ENCODE measurements around the gene ISYNA1.

ISYNA1 gene

GRCh38 chr19:18440415-18440877, 2.5 kb upstream of the ISYNA1 start:
- no peaks in the 10 kb centered on the region for H3K79me2 ChIP-seq (ENCODE audit: insufficient read depth, low read length)
- peaks cover 14% of the 10 kb centered on the region; the same call in 1 of the 2 replicates for H3K36me3 ChIP-seq (ENCODE audit: insufficient read depth, low read length)
- H3K9ac ChIP-seq (ENCODE audit: low read depth, low read length, poor library complexity, severe bottlenecking): no peak overlapping the region
- no peaks in the 10 kb centered on the region for H4K20me1 ChIP-seq (ENCODE audit: insufficient read depth, low read length, poor library complexity, severe bottlenecking)
- H3K9me3 ChIP-seq (ENCODE audit: insufficient read depth, low read depth, low read length): no peaks in the 10 kb centered on the region
- H2AFZ ChIP-seq (ENCODE audit: low read length): no peak overlapping the region
- H3K27me3 ChIP-seq (ENCODE audit: insufficient read depth, low read length, poor library complexity, severe bottlenecking): no peaks in the 10 kb centered on the region
- peaks cover 7% of the 10 kb centered on the region for H3K4me1 ChIP-seq (ENCODE audit: insufficient read depth, low read length, poor library complexity, severe bottlenecking)
- H3K4me2 ChIP-seq (ENCODE audit: low read depth, low read length, poor library complexity, severe bottlenecking): no peak overlapping the region
- H3K9me2 ChIP-seq (replicated peaks; ENCODE audit: low read depth, low read length): no peaks in the 10 kb centered on the region
- TF ChIP-seq CTCF (conservative IDR thresholded peaks at IDR 0.05; ENCODE audit: low read length) (peak; percentile 68), EZH2phosphoT487 (IDR thresholded peaks at IDR 0.05; ENCODE audit: borderline replicate concordance) (no peak)
- H3K4me3 ChIP-seq (ENCODE audit: low read length, poor library complexity, severe bottlenecking): no peak overlapping the region
- H3F3A ChIP-seq (ENCODE audit: low read depth): peaks cover 8% of the 10 kb centered on the region; the same call in 1 of the 2 replicates

DNA sequence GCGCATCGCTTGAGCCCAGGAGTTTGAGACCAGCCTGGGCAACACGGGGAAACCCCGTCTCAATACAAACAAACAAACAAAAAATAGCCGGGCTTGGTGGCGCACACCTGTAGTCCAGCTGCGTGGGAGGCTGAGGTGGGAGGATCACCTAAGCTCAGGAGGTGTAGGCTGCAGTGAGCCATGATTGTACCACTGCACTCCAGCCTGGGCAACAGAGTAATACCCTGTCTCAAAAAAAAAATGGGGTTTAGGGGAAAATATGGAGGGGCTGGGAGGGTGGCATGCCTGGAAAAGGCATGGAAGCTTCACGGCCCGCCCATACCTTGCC, 1.9 kb upstream of the ISYNA1 start:
- Histone ChIP-seq H3K27me3 (ENCODE audit: insufficient read depth, low read length, poor library complexity, severe bottlenecking) (no peaks in the 10 kb centered on the region), H2AFZ (ENCODE audit: low read length) (no peak overlapping the region), H3K79me2 (ENCODE audit: insufficient read depth, low read length) (no peaks in the 10 kb centered on the region), H3K9ac (ENCODE audit: low read depth, low read length, poor library complexity, severe bottlenecking) (no peak overlapping the region), H3K4me3 (ENCODE audit: low read length, poor library complexity, severe bottlenecking) (no peak overlapping the region), H3F3A (ENCODE audit: low read depth) (peaks cover 8% of the 10 kb centered on the region; the same call in 1 of the 2 replicates), H3K4me1 (ENCODE audit: insufficient read depth, low read length, poor library complexity, severe bottlenecking) (peaks cover 7% of the 10 kb centered on the region), H3K9me2 (replicated peaks; ENCODE audit: low read depth, low read length) (no peaks in the 10 kb centered on the region), H3K36me3 (ENCODE audit: insufficient read depth, low read length) (peaks cover 10% of the 10 kb centered on the region; the same call in 1 of the 2 replicates), H4K20me1 (ENCODE audit: insufficient read depth, low read length, poor library complexity, severe bottlenecking) (no peaks in the 10 kb centered on the region), H3K9me3 (ENCODE audit: insufficient read depth, low read depth, low read length) (no peaks in the 10 kb centered on the region), H3K4me2 (ENCODE audit: low read depth, low read length, poor library complexity, severe bottlenecking) (no peak overlapping the region)
- TF ChIP-seq EZH2phosphoT487 (IDR thresholded peaks at IDR 0.05; ENCODE audit: borderline replicate concordance): no peak
- TF ChIP-seq CTCF (conservative IDR thresholded peaks at IDR 0.05; ENCODE audit: low read length): no peak

DNA sequence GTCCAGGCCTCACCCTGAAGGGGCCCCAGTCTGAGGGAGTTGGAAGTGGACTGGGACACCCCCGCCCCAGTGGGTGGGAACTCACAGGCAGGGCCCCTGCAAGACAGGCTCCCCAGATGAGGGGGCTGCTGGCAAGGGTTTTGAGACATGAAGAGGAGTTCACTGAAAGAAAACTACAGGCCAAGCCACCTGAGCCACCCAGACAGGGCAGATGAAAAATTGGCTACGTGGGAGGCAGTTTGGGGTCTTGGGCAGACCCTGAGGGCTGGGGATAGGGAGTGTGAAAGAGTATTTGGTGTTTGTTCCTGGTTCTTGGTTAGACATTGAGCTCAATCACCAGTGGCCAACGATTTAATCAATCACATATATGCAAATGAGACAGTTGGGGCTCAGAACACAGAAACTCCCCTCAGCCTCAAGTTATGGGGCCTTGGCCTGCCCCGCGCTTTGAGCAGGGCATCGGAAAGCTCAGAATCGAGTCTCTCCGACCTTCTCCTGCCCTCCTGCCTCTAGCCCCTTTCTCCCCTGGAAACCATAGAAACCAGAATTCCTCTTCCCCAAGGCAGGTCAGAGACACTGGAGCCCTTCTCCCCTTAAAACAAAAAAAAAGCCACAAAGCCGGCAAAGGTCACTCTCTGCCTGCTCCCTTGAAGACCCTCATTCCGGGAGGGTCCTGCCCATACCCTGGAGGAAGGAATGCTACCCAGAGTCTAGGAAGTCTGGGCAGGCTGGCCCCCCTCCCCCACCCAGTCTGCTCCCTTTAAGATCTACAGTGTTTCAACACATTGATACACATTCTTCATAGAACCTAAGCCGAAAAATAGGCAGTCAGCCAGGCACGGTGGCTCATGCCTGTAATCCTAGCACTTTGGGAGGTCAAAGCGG, 1.3 kb upstream of the ISYNA1 start:
- no peak overlapping the region for H3K4me3 ChIP-seq (ENCODE audit: low read length, poor library complexity, severe bottlenecking)

More for the DNA sequence above, 1.3 kb upstream of the ISYNA1 start:
- H3K79me2 ChIP-seq (ENCODE audit: insufficient read depth, low read length): no peaks in the 10 kb centered on the region
- no peaks in the 10 kb centered on the region for H3K9me2 ChIP-seq (replicated peaks; ENCODE audit: low read depth, low read length)
- no peaks in the 10 kb centered on the region for H3K9me3 ChIP-seq (ENCODE audit: insufficient read depth, low read depth, low read length)
- H3K4me2 ChIP-seq (ENCODE audit: low read depth, low read length, poor library complexity, severe bottlenecking): no peak overlapping the region
- H4K20me1 ChIP-seq (ENCODE audit: insufficient read depth, low read length, poor library complexity, severe bottlenecking): no peaks in the 10 kb centered on the region
- H3K4me1 ChIP-seq (ENCODE audit: insufficient read depth, low read length, poor library complexity, severe bottlenecking): peaks cover 7% of the 10 kb centered on the region
- peaks cover 4% of the 10 kb centered on the region; the same call in 1 of the 2 replicates for H3K36me3 ChIP-seq (ENCODE audit: insufficient read depth, low read length)
- TF ChIP-seq CTCF (conservative IDR thresholded peaks at IDR 0.05; ENCODE audit: low read length) (no peak), EZH2phosphoT487 (IDR thresholded peaks at IDR 0.05; ENCODE audit: borderline replicate concordance) (no peak)
- no peak overlapping the region for H3K9ac ChIP-seq (ENCODE audit: low read depth, low read length, poor library complexity, severe bottlenecking)
- no peak overlapping the region for H2AFZ ChIP-seq (ENCODE audit: low read length)
- no peaks in the 10 kb centered on the region for H3K27me3 ChIP-seq (ENCODE audit: insufficient read depth, low read length, poor library complexity, severe bottlenecking)
- peaks cover 8% of the 10 kb centered on the region; the same call in 1 of the 2 replicates for H3F3A ChIP-seq (ENCODE audit: low read depth)

Measured in Loucy (cell line).